H1 (cell line): ENCODE measurements around the gene C5orf52. TPM values are rescaled to one million over a fixed set of nuclear protein-coding genes. Genes with fewer than 3 reads are reported as not detected.

Experiments used
- CTCF ChIA-PET: fragments of 300-600 bp; sonication (Branson Sonifier 250); formaldehyde crosslinking; loops from one replicate; lab custom pipeline; 2021; ENCODE audit not compliant: partially characterized antibody; lab: Charles Lee
- POLR2A ChIA-PET: fragments of 300-600 bp; sonication (Branson Sonifier 250); formaldehyde crosslinking; loops from one replicate; lab custom pipeline; 2021; ENCODE audit warnings: inconsistent platforms; ENCODE audit not compliant: partially characterized antibody; lab: Charles Lee
- DNase-seq, 2 experiments: peaks; one replicate each; pipeline versions ENCODE4 v3.0.0 to v3.0.0-alpha.2; 2010 to 2022; ENCODE audit warnings: low spot score in 2 of 2, low read depth in 1 of 2, mixed read lengths in 1 of 2
- FAIRE-seq: peaks from 2 replicates; lab custom pipeline; 2011; peaks lifted over from hg19 to GRCh38; lab: Jason Lieb, UNC
- H2AFZ ChIP-seq: 2 replicates; pipeline ENCODE4 v1.8.1; 2012; ENCODE audit warnings: low read length, inconsistent platforms
- H2AK5ac ChIP-seq: 2 replicates; pipeline ENCODE4 v1.6.1; 2013; ENCODE audit warnings: low read depth, low read length
- H2BK120ac ChIP-seq: replicated peaks from 2 replicates; pipeline ENCODE3; 2013; ENCODE audit warnings: low read depth, low read length, inconsistent platforms
- H2BK12ac ChIP-seq: 2 replicates; pipeline ENCODE4 v1.6.1; 2013; ENCODE audit warnings: low read depth, low read length
- H2BK15ac ChIP-seq: 2 replicates; pipeline ENCODE4 v1.6.1; 2013; ENCODE audit warnings: low read length
- H2BK20ac ChIP-seq: 2 replicates; pipeline ENCODE4 v1.6.1; 2013; ENCODE audit warnings: low read length
- H2BK5ac ChIP-seq: 2 replicates; pipeline ENCODE4 v1.6.1; 2013; ENCODE audit warnings: low read depth, low read length
- H3K14ac ChIP-seq: 2 replicates; pipeline ENCODE4 v1.6.1; 2013; ENCODE audit warnings: inconsistent platforms; ENCODE audit not compliant: insufficient read length
- H3K18ac ChIP-seq: 2 replicates; pipeline ENCODE4 v1.6.1; 2013; ENCODE audit warnings: low read length; ENCODE audit errors: extremely low read depth
- H3K23ac ChIP-seq: 2 replicates; pipeline ENCODE4 v1.6.1; 2013; ENCODE audit warnings: inconsistent platforms; ENCODE audit not compliant: insufficient read length
- H3K23me2 ChIP-seq: 2 replicates; pipeline ENCODE4 v1.6.1; 2013; ENCODE audit warnings: low read depth, low read length
- H3K27ac ChIP-seq: 2 replicates; pipeline ENCODE4 v1.6.1; 2011; ENCODE audit warnings: low read depth, low read length, inconsistent platforms
- H3K27me3 ChIP-seq, 4 experiments: replicated peaks in 1 of 4; 1 replicate in 1 of 4; 2 replicates in 3 of 4; pipeline versions ENCODE4 v1.6.1 to v1.8.1; 2011 to 2013; ENCODE audit warnings: low read length in 3 of 4, mild to moderate bottlenecking in 3 of 4, inconsistent platforms in 2 of 4, mixed read lengths in 2 of 4, moderate library complexity in 1 of 4; ENCODE audit not compliant: control insufficient read depth in 3 of 4, insufficient read depth in 3 of 4; ENCODE audit errors: extremely low read depth in 1 of 4
- H3K36me3 ChIP-seq, 4 experiments: 2 replicates each; pipeline versions ENCODE4 v1.6.1 to v1.8.1; 2011 to 2013; ENCODE audit warnings: mild to moderate bottlenecking in 4 of 4, low read length in 3 of 4, moderate library complexity in 2 of 4, control low read depth in 1 of 4, inconsistent platforms in 1 of 4; ENCODE audit not compliant: insufficient read depth in 4 of 4, control insufficient read depth in 2 of 4
- H3K4ac ChIP-seq: replicated peaks from 2 replicates; pipeline ENCODE3; 2013; ENCODE audit warnings: low read length, low read depth, mixed read lengths, inconsistent platforms; ENCODE audit not compliant: insufficient read length
- H3K4me1 ChIP-seq, 4 experiments: replicated peaks in 1 of 4; 1 replicate in 1 of 4; 2 replicates in 3 of 4; pipeline versions ENCODE4 v1.6.1 to v1.8.1; 2011 to 2013; ENCODE audit warnings: low read length in 3 of 4, inconsistent platforms in 2 of 4, mixed read lengths in 1 of 4; ENCODE audit not compliant: insufficient read depth in 4 of 4, control insufficient read depth in 3 of 4
- H3K4me2 ChIP-seq, 2 experiments: 2 replicates each; pipeline versions ENCODE4 v1.6.1 to v1.8.1; 2011 to 2013; ENCODE audit warnings: low read depth in 2 of 2, low read length in 2 of 2, control low read depth in 1 of 2, inconsistent platforms in 1 of 2, mild to moderate bottlenecking in 1 of 2; ENCODE audit not compliant: insufficient read depth in 1 of 2
- H3K4me3 ChIP-seq, 4 experiments: fragments of 200-600, 300-600 bp in 1 of 4; sonication (generic), shearing (Covaris generic), sonication (Bioruptor Twin) in 1 of 4; 2 replicates each; pipeline versions ENCODE4 v1.5.1 to v1.8.1; 2011 to 2016; ENCODE audit warnings: low read length in 4 of 4, low read depth in 3 of 4, control low read depth in 2 of 4, inconsistent platforms in 2 of 4, mild to moderate bottlenecking in 2 of 4, mixed read lengths in 1 of 4, moderate library complexity in 1 of 4; ENCODE audit not compliant: insufficient read depth in 2 of 4; ENCODE audit errors: extremely low read depth in 1 of 4
- H3K56ac ChIP-seq: replicated peaks from 2 replicates; pipeline ENCODE3; 2013; ENCODE audit warnings: low read depth, mild to moderate bottlenecking, mixed read lengths, low read length, inconsistent platforms; ENCODE audit not compliant: insufficient read length
- H3K79me1 ChIP-seq: 2 replicates; pipeline ENCODE4 v1.6.1; 2013; ENCODE audit warnings: low read depth, low read length, control low read depth
- H3K79me2 ChIP-seq, 2 experiments: 2 replicates each; pipeline versions ENCODE4 v1.6.1 to v1.8.1; 2012 to 2013; ENCODE audit warnings: low read length in 2 of 2, mild to moderate bottlenecking in 2 of 2, inconsistent platforms in 1 of 2; ENCODE audit not compliant: insufficient read depth in 2 of 2, control insufficient read depth in 1 of 2
- H3K9ac ChIP-seq, 4 experiments: replicated peaks in 1 of 4; 1 replicate in 1 of 4; 2 replicates in 3 of 4; pipeline versions ENCODE4 v1.6.1 to v1.8.1; 2011 to 2013; ENCODE audit warnings: low read depth in 3 of 4, low read length in 3 of 4, control low read depth in 2 of 4, mild to moderate bottlenecking in 2 of 4, moderate library complexity in 2 of 4, inconsistent platforms in 1 of 4; ENCODE audit errors: extremely low read depth in 1 of 4
- H3K9me3 ChIP-seq, 2 experiments: 2 replicates each; pipeline versions ENCODE4 v1.6.1 to v1.8.1; 2012 to 2013; ENCODE audit warnings: mild to moderate bottlenecking in 2 of 2, moderate library complexity in 2 of 2, control low read depth in 1 of 2, inconsistent platforms in 1 of 2, low read depth in 1 of 2, low read length in 1 of 2, mixed read lengths in 1 of 2; ENCODE audit not compliant: insufficient read depth in 2 of 2
- H4K20me1 ChIP-seq, 2 experiments: replicated peaks in 1 of 2; 2 replicates each; pipeline versions ENCODE3 to v1.8.1; 2011 to 2013; ENCODE audit warnings: inconsistent platforms in 2 of 2, low read length in 2 of 2, mild to moderate bottlenecking in 1 of 2; ENCODE audit not compliant: insufficient read depth in 2 of 2, control insufficient read depth in 1 of 2
- H4K5ac ChIP-seq: 2 replicates; pipeline ENCODE4 v1.6.1; 2013; ENCODE audit warnings: low read length, low read depth, mixed read lengths, inconsistent platforms; ENCODE audit not compliant: insufficient read length
- H4K8ac ChIP-seq: 2 replicates; pipeline ENCODE4 v1.8.0; 2013; ENCODE audit warnings: mild to moderate bottlenecking, moderate library complexity, low read length, inconsistent platforms; ENCODE audit not compliant: insufficient read depth; ENCODE audit errors: extremely low read depth
- H4K91ac ChIP-seq: replicated peaks from 2 replicates; pipeline ENCODE3; 2013; ENCODE audit warnings: low read length, mixed read lengths, inconsistent platforms; ENCODE audit not compliant: insufficient read length
- BRCA1 ChIP-seq: IDR thresholded peaks from 2 replicates; pipeline ENCODE4 v1.6.1; 2012; ENCODE audit warnings: low read depth, low read length, improper control_type of control experiment
- EZH2 ChIP-seq: fragments of 200-600 bp; sonication (generic); IDR thresholded peaks from 2 replicates; pipeline ENCODE4 v1.7.1; 2012; ENCODE audit warnings: low read depth, mild to moderate bottlenecking, moderate library complexity, low read length, inconsistent platforms; ENCODE audit not compliant: severe bottlenecking
- FOSL1 ChIP-seq: IDR thresholded peaks from 2 replicates; pipeline ENCODE4 v1.6.1; 2011; ENCODE audit warnings: mild to moderate bottlenecking, low read depth, low read length, moderate library complexity; ENCODE audit not compliant: insufficient read depth
- HDAC2 ChIP-seq, 2 experiments: fragments of 300-600 bp in 1 of 2; sonication (generic) in 1 of 2; IDR thresholded peaks; 2 replicates each; pipeline ENCODE4 v1.6.1; 2011 to 2012; ENCODE audit warnings: low read depth in 2 of 2, low read length in 2 of 2, mild to moderate bottlenecking in 2 of 2, moderate library complexity in 2 of 2, borderline replicate concordance in 1 of 2, inconsistent platforms in 1 of 2
- JUN ChIP-seq: IDR thresholded peaks from 2 replicates; pipeline ENCODE4 v1.6.1; 2011; ENCODE audit warnings: low read depth, mild to moderate bottlenecking, improper control_type of control experiment, low read length
- KDM4A ChIP-seq: IDR thresholded peaks from one replicate; pipeline ENCODE4 v1.7.1; 2012; ENCODE audit warnings: low read depth, mild to moderate bottlenecking, moderate library complexity, low read length, inconsistent platforms; ENCODE audit not compliant: severe bottlenecking
- RNF2 ChIP-seq: fragments of 200-900, 300-1000 bp; sonication (generic); IDR thresholded peaks from 2 replicates; pipeline ENCODE4 v1.7.1; 2016; ENCODE audit warnings: borderline replicate concordance, low read depth, mild to moderate bottlenecking, antibody characterized with exemption, low read length; ENCODE audit not compliant: poor library complexity, severe bottlenecking; ENCODE audit errors: missing control alignments
- RXRA ChIP-seq: IDR thresholded peaks from 2 replicates; pipeline ENCODE4 v1.6.1; 2011; ENCODE audit warnings: low read depth, mild to moderate bottlenecking, low read length, moderate library complexity; ENCODE audit not compliant: insufficient read depth
- SAP30 ChIP-seq: fragments of 300-600 bp; sonication (generic); IDR thresholded peaks from 2 replicates; pipeline ENCODE4 v1.7.1; 2012; ENCODE audit warnings: low read length, moderate library complexity, mild to moderate bottlenecking, inconsistent platforms; ENCODE audit not compliant: insufficient read depth, insufficient replicate concordance
- SP1 ChIP-seq: IDR thresholded peaks from 2 replicates; pipeline ENCODE4 v1.6.1; 2011; ENCODE audit warnings: low read depth, low read length
- TAF7 ChIP-seq: optimal IDR thresholded peaks from 2 replicates; pipeline ENCODE3; 2011; ENCODE audit warnings: low read depth, mild to moderate bottlenecking, inconsistent platforms, low read length, moderate library complexity, borderline replicate concordance
- WGBS, 2 experiments: shearing (Covaris generic) in 1 of 2; methylation state at CpG; one replicate each; pipeline versions ENCODE4 v1.1.6 to v1.1.7; 2013 to 2015; ENCODE audit warnings: low lambda C conversion rate in 2 of 2, mixed read lengths in 2 of 2, inconsistent platforms in 1 of 2, low coverage in 1 of 2, missing lambda C conversion rate in 1 of 2; ENCODE audit not compliant: insufficient replicate concordance in 2 of 2, insufficient coverage in 1 of 2, insufficient read length in 1 of 2; ENCODE audit errors: extremely low coverage in 1 of 2, missing lambda C conversion rate in 1 of 2; 5-methylcytosine and 5-hydroxymethylcytosine counted together
- polyA plus RNA-seq, 7 experiments: library from polyadenylated mRNA; depleted of rRNA in 3 of 7; stranded (reverse) in 5 of 7; unstranded in 2 of 7; fragments of >200 nt in 5 of 7; fragments of 200-250 nt in 2 of 7; gene quantifications; 1 replicate in 5 of 7; 2 replicates in 1 of 7; 4 replicates in 1 of 7; pipeline versions ENCODE4 v1.2.1 to v1.2.3, GENCODE V29; 2011 to 2013; ENCODE audit warnings: missing spikeins in 2 of 7, mixed read lengths in 2 of 7
- total RNA-seq: library from RNA; stranded (reverse); fragmentation: NEBNext Ultra II Directional; extraction: Animal tissue kit (Norgen Biotek cat#: 25700); gene quantifications from 2 replicates; pipeline ENCODE4 v1.2.1, GENCODE V29; 2021

The C5orf52 gene
- total and polyA plus RNA-seq, 2 of the 8 experiments (the other 6 are each of a cell fraction or from before 2014, with no cell fraction given), result not detected

- Histone ChIP-seq H3K4ac (no peak overlapping the region), H3K36me3 (no peaks in the 10 kb centered on the region; a peak in 2 of 8 replicates), H3K23ac (no peak overlapping the region), H3K9me3 (peaks cover 0 to 12% of the 10 kb centered on the region in 2 experiments; a peak in 1 of 4 replicates), H2BK15ac (no peak overlapping the region), H3K27ac (no peak overlapping the region), H3K4me2 (peak overlapping the region in 1 of 2 experiments; percentile 89; a peak in 2 of 4 replicates), H4K8ac (peak overlapping the region; percentile 89; the same call in 1 of the 2 replicates), H3K27me3 (no peaks in the 10 kb centered on the region), H3K79me2 (no peaks in the 10 kb centered on the region), H2BK5ac (no peak overlapping the region), H3K56ac (no peak overlapping the region), H3K79me1 (no peaks in the 10 kb centered on the region), H3K4me1 (no peaks in the 10 kb centered on the region), H2BK12ac (no peak overlapping the region), H2BK20ac (no peak overlapping the region), H2BK120ac (no peak overlapping the region), H2AFZ (no peak overlapping the region), H3K14ac (no peak overlapping the region), H2AK5ac (no peak overlapping the region), H3K18ac (no peak overlapping the region), H4K91ac (no peak overlapping the region), H3K23me2 (peaks cover 2% of the 10 kb centered on the region; the same call in 1 of the 2 replicates), H4K20me1 (no peaks in the 10 kb centered on the region), H3K9ac (no peak overlapping the region), H3K4me3 (peak overlapping the region in 1 of 4 experiments; percentile 64; a peak in 2 of 8 replicates), H4K5ac (no peak overlapping the region)
- 91% methylated on average over 57 of the region's 57 CpGs; no CpG with 5 or more reads in 1 of the 2 experiments for WGBS, 2 experiments
- ChIA-PET POLR2A (no interaction called here), CTCF (interaction anchor here (6.3 kb wide), 1 partner anchor 71 kb away, joined by 57 read pairs; the partner anchor contains the start of gene LSM11)
- DNase-seq (no peak), FAIRE-seq (no peak)
- no peak for TF ChIP-seq BRCA1
- TF ChIP-seq SAP30, result no peak
- TF ChIP-seq FOSL1, result no peak
- TF ChIP-seq RNF2, result no peak
- no peak for TF ChIP-seq SP1
- TF ChIP-seq HDAC2 (IDR thresholded peaks at IDR 0.05; ENCODE audit: borderline replicate concordance in 1 of 2, low read depth in 2 of 2, low read length in 2 of 2), result no peak
- TF ChIP-seq EZH2, result no peak
- no peak for TF ChIP-seq KDM4A
- TF ChIP-seq RXRA, result no peak
- TF ChIP-seq TAF7, result no peak
- TF ChIP-seq JUN, result no peak
These were observed 428 bp downstream of the C5orf52 start for GRCh38 chr5:157671592-157672330.
